MCF 10A (cell line): ENCODE data around the gene MARCHF9. TPM values are rescaled to one million over a fixed set of nuclear protein-coding genes. Genes with fewer than 3 reads are reported as not detected.
A peak's percentile ranks its signal among the peaks of the same experiment; 100 is the strongest.

Experiments
- BruUV-seq: library from RNA; stranded (reverse); fragments of 400-500 nt; replicated peaks from 2 replicates; lab custom pipeline; 2021; lab: Mats Ljungman, UMichigan
- CTCF ChIA-PET: fragments of 300-600 bp; sonication (Branson Sonifier 250); formaldehyde crosslinking; extraction: SDS; loops from one replicate; lab custom pipeline; 2021; ENCODE audit warnings: antibody characterized with exemption, inconsistent platforms; lab: Yijun Ruan, JAX
- POLR2A ChIA-PET: fragments of 300-600, 350-650 bp; sonication (Branson Sonifier 250); formaldehyde crosslinking; extraction: SDS; loops from one replicate; lab custom pipeline; 2020; ENCODE audit warnings: antibody characterized with exemption, inconsistent platforms; lab: Yijun Ruan, JAX
- DNase-seq: peaks from one replicate; pipeline ENCODE4 v3.0.0-alpha.2; 2018; ENCODE audit not compliant: unreplicated experiment
- H3K27ac Mint-ChIP-seq: one replicate; pipeline ENCODE4 v1.8.0; 2022; ENCODE audit warnings: mild to moderate bottlenecking, low read depth, mixed read lengths; ENCODE audit not compliant: unreplicated experiment
- H3K27me3 Mint-ChIP-seq: one replicate; pipeline ENCODE4 v1.8.0; 2022; ENCODE audit warnings: mixed read lengths; ENCODE audit not compliant: insufficient read depth, unreplicated experiment
- H3K36me3 Mint-ChIP-seq: one replicate; pipeline ENCODE4 v1.8.0; 2022; ENCODE audit warnings: mild to moderate bottlenecking, moderate library complexity, mixed read lengths; ENCODE audit not compliant: insufficient read depth, unreplicated experiment
- H3K4me1 Mint-ChIP-seq: one replicate; pipeline ENCODE4 v1.8.0; 2022; ENCODE audit warnings: mixed read lengths; ENCODE audit not compliant: insufficient read depth, unreplicated experiment
- H3K4me3 Mint-ChIP-seq: one replicate; pipeline ENCODE4 v1.8.0; 2022; ENCODE audit warnings: mild to moderate bottlenecking, moderate library complexity, mixed read lengths; ENCODE audit not compliant: unreplicated experiment
- H3K9me3 Mint-ChIP-seq: one replicate; pipeline ENCODE4 v1.8.0; 2022; ENCODE audit warnings: mixed read lengths; ENCODE audit not compliant: unreplicated experiment
- CTCF ChIP-seq: fragments of 200-600 bp; IDR thresholded peaks from one replicate; pipeline ENCODE4 v1.8.0; 2022; ENCODE audit warnings: antibody characterized with exemption, mild to moderate bottlenecking; ENCODE audit not compliant: unreplicated experiment
- intact Hi-C: fragments of 100-400 bp; cut with micrococcal nuclease; formaldehyde crosslinking; loops from 2 replicates; pipeline ENCODE4 v1.14.1; 2022
- total RNA-seq: library from RNA; stranded (reverse); gene quantifications from 2 replicates; pipeline ENCODE4 v1.2.3, GENCODE V29; 2022

Gene MARCHF9
- total RNA-seq, 1 experiment from 2014 or later, result 8.7 TPM

GRCh38 chr12:57782608-57783465 is 27.9 kb downstream of the MARCHF9 start, which contains the start of gene TSFM:
Gene TSFM (plus strand): TSS chr12:57782787. CDS start chr12:57782802, 15 bp downstream.
- intact Hi-C loops, result loop anchor here (1.0 kb wide), 1 partner anchor 122 kb away; no protein-coding TSS in a partner anchor
- ChIA-PET CTCF (interaction anchor here (0.6 to 2.5 kb wide), 35 partner anchors 9 to 576 kb away, joined by 3 to 15 read pairs (median 4); partner anchors contain the start of genes CYP27B1, EEF1AKMT3 and METTL1), POLR2A (interaction anchor here (0.5 to 3.7 kb wide), 23 partner anchors 10 to 262 kb away, joined by 3 to 39 read pairs (median 5); partner anchors contain the start of genes ATP23, AVIL, CTDSP2 and CYP27B1)
- Mint-ChIP-seq H3K27ac (peak within 1 kb of the TSS; percentile 86), H3K4me1 (peaks cover 25% of the 10 kb centered on the region), H3K27me3 (no peaks in the 10 kb centered on the region), H3K9me3 (no peaks in the 10 kb centered on the region), H3K36me3 (peaks cover 38% of the 10 kb centered on the region), H3K4me3 (peak within 1 kb of the TSS; percentile 98)
- BruUV-seq, result no TSS peak
- TF ChIP-seq CTCF, result peak; percentile 90
- peak; percentile 95 for DNase-seq

GRCh38 chr12:57783466-57783801 is 28.5 kb downstream of the MARCHF9 start:
- peaks cover 25% of the 10 kb centered on the region for H3K4me1 Mint-ChIP-seq
- H3K27me3 Mint-ChIP-seq, result no peaks in the 10 kb centered on the region
- intact Hi-C loops, result no loop called here
- peaks cover 43% of the 10 kb centered on the region for H3K36me3 Mint-ChIP-seq
- H3K9me3 Mint-ChIP-seq, result no peaks in the 10 kb centered on the region
- TF ChIP-seq CTCF, result no peak
- POLR2A ChIA-PET, result interaction anchor here (0.5 to 3.7 kb wide), 20 partner anchors 10 to 263 kb away, joined by 3 to 39 read pairs (median 5); partner anchors contain the start of genes ATP23, AVIL, CTDSP2 and CYP27B1
- H3K27ac Mint-ChIP-seq, result peak overlapping the region; percentile 86
- DNase-seq, result no peak
- H3K4me3 Mint-ChIP-seq, result peak overlapping the region; percentile 98
- CTCF ChIA-PET, result interaction anchor here (0.6 to 2.5 kb wide), 27 partner anchors 9 to 200 kb away, joined by 3 to 15 read pairs (median 5); partner anchors contain the start of genes CYP27B1, EEF1AKMT3 and METTL1
- BruUV-seq, result no TSS peak

GRCh38 chr12:57783861-57784260 is 29.0 kb downstream of the MARCHF9 start:
- H3K4me3 Mint-ChIP-seq, result peak overlapping the region; percentile 98
- H3K27me3 Mint-ChIP-seq, result no peaks in the 10 kb centered on the region
- H3K9me3 Mint-ChIP-seq, result no peaks in the 10 kb centered on the region
- intact Hi-C loops, result no loop called here
- no peak for TF ChIP-seq CTCF
- CTCF ChIA-PET, result interaction anchor here (0.5 to 2.5 kb wide), 10 partner anchors 10 to 120 kb away, joined by 3 to 15 read pairs (median 6); partner anchors contain the start of genes EEF1AKMT3 and METTL1
- peaks cover 47% of the 10 kb centered on the region for H3K36me3 Mint-ChIP-seq
- H3K4me1 Mint-ChIP-seq, result peaks cover 25% of the 10 kb centered on the region
- peak overlapping the region; percentile 39 for H3K27ac Mint-ChIP-seq
- BruUV-seq, result TSS peak; percentile 46
- no peak for DNase-seq
- POLR2A ChIA-PET, result interaction anchor here (0.5 to 3.7 kb wide), 10 partner anchors 10 to 157 kb away, joined by 3 to 39 read pairs (median 5); partner anchors contain the start of genes ATP23, CYP27B1, EEF1AKMT3 and METTL1
